Measurements from ENCODE around the gene SIK2. TPM values are rescaled to one million over a fixed set of nuclear protein-coding genes. Genes with fewer than 3 reads are reported as not detected.

Gene SIK2
- total RNA-seq, 1 experiment from 2014 or later: 9.0 TPM

DNA sequence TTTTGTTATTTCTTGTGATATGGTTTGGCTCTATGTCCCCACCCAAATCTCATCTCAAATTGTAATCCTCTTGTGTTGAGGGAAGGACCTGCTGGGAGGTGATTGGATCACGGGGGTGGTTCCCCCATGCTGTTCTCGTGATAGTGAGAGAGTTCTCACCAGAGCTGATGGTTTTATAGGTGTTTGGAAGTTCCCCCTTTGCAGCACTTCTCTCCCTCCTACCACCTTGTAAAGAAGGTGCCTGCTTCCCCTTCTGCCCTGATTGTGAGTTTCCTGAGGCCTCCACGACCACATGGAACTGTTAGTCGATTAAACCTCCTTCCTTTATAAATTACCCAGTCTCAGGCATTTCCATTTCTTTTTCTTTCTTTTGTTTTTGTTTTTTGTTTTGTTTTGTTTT is 24.4 kb upstream of the SIK2 start:
- H3K4me2 ChIP-seq (ENCODE audit: low read length): no peak overlapping the region
- DNase-seq: no peak
- TF ChIP-seq, protein P1, sequence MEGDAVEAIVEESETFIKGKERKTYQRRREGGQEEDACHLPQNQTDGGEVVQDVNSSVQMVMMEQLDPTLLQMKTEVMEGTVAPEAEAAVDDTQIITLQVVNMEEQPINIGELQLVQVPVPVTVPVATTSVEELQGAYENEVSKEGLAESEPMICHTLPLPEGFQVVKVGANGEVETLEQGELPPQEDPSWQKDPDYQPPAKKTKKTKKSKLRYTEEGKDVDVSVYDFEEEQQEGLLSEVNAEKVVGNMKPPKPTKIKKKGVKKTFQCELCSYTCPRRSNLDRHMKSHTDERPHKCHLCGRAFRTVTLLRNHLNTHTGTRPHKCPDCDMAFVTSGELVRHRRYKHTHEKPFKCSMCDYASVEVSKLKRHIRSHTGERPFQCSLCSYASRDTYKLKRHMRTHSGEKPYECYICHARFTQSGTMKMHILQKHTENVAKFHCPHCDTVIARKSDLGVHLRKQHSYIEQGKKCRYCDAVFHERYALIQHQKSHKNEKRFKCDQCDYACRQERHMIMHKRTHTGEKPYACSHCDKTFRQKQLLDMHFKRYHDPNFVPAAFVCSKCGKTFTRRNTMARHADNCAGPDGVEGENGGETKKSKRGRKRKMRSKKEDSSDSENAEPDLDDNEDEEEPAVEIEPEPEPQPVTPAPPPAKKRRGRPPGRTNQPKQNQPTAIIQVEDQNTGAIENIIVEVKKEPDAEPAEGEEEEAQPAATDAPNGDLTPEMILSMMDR (conservative IDR thresholded peaks at IDR 0.05; ENCODE audit: low read depth, low read length): no peak
- TF ChIP-seq EZH2phosphoT487 (IDR thresholded peaks at IDR 0.05; ENCODE audit: borderline replicate concordance, low read length): no peak
- no peak for TF ChIP-seq EZH2 (IDR thresholded peaks at IDR 0.05; ENCODE audit: low read length, unreplicated experiment)
- no peaks in the 10 kb centered on the region for H3K4me1 ChIP-seq (ENCODE audit: insufficient read depth, low read length)
- ChIA-PET POLR2A (ENCODE audit: unreplicated experiment) (no interaction called here), CTCF (no interaction called here)
- H3K9me2 ChIP-seq (replicated peaks; ENCODE audit: low read length): no peaks in the 10 kb centered on the region
- no peak overlapping the region for H3K9ac ChIP-seq (ENCODE audit: low read length)
- H3K27ac ChIP-seq (ENCODE audit: low read length): no peak overlapping the region
- no peaks in the 10 kb centered on the region for H3K27me3 ChIP-seq (ENCODE audit: low read length)
- H4K20me1 ChIP-seq (ENCODE audit: low read length): no peaks in the 10 kb centered on the region
- H3K36me3 ChIP-seq (ENCODE audit: low read depth, low read length): no peaks in the 10 kb centered on the region
- no peaks in the 10 kb centered on the region for H3K9me3 ChIP-seq (ENCODE audit: low read length)
- no peaks in the 10 kb centered on the region for H3F3A ChIP-seq (ENCODE audit: low read length, unreplicated experiment)
- H3K4me3 ChIP-seq (ENCODE audit: low read length): no peak overlapping the region
- BruUV-seq (replicated peaks): no TSS peak
- H2AFZ ChIP-seq (ENCODE audit: low read length): no peak overlapping the region
- no peaks in the 10 kb centered on the region for H3K79me2 ChIP-seq (ENCODE audit: low read length)
- intact Hi-C loops (cut with micrococcal nuclease): loop anchor here (5.0 kb wide), 1 partner anchor 296 kb away; no protein-coding TSS in a partner anchor
- no peak for ATAC-seq

DNA sequence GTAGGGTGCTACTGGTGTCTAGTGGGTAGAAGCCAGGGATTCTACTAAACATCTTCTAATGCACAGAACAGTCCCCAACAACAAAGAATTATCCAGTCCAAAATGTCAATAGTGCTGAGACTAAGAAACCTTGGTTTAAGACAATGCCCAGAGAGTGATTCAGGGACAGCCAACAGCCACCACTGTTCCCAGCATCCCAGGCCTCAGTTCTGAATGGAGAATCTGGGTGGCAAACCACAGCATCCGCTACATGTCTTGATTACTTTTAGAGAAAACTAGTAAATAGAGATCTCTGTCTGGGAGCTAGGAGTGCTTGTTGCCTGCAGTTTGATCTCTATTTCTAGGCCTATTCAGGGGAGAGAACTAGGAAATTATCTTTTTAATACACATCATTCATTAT is 20.9 kb upstream of the SIK2 start:
- TF ChIP-seq, protein P1 (conservative IDR thresholded peaks at IDR 0.05; ENCODE audit: low read depth, low read length): no peak
- TF ChIP-seq EZH2 (IDR thresholded peaks at IDR 0.05; ENCODE audit: low read length, unreplicated experiment) (no peak), EZH2phosphoT487 (IDR thresholded peaks at IDR 0.05; ENCODE audit: borderline replicate concordance, low read length) (no peak)
- Histone ChIP-seq H3K9me3 (ENCODE audit: low read length) (no peaks in the 10 kb centered on the region), H3K9me2 (replicated peaks; ENCODE audit: low read length) (no peaks in the 10 kb centered on the region), H3K79me2 (ENCODE audit: low read length) (no peaks in the 10 kb centered on the region), H3K9ac (ENCODE audit: low read length) (no peak overlapping the region), H3K36me3 (ENCODE audit: low read depth, low read length) (no peaks in the 10 kb centered on the region), H3K4me3 (ENCODE audit: low read length) (no peak overlapping the region), H3K27ac (ENCODE audit: low read length) (no peak overlapping the region), H3K4me1 (ENCODE audit: insufficient read depth, low read length) (peaks cover 5% of the 10 kb centered on the region; the same call in 1 of the 2 replicates), H4K20me1 (ENCODE audit: low read length) (no peaks in the 10 kb centered on the region), H3F3A (ENCODE audit: low read length, unreplicated experiment) (no peaks in the 10 kb centered on the region), H3K27me3 (ENCODE audit: low read length) (no peaks in the 10 kb centered on the region), H3K4me2 (ENCODE audit: low read length) (no peak overlapping the region), H2AFZ (ENCODE audit: low read length) (no peak overlapping the region)
- ChIA-PET CTCF (no interaction called here), POLR2A (ENCODE audit: unreplicated experiment) (no interaction called here)
- DNase-seq (no peak), ATAC-seq (no peak)
- intact Hi-C loops (cut with micrococcal nuclease): no loop called here
- BruUV-seq (replicated peaks): no TSS peak

DNA sequence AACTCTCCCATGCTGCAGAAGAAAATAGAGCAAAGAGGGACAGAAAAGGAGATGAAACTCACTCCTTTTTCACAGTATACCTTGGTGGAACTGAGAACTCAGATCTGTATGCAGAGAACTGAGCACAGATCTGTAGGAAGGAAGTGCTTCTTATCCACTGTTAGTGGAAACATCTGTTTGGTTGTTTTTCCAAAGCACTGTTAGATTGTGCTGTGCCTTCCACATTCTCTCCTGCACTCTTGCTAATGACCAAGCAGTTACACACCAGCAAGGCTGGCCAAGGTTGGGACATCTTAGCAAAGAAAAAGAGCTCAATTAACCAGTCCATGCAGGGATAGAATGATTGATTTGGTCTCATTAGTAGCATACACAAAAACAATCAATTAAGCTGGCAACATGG is 20.1 kb upstream of the SIK2 start:
- no peaks in the 10 kb centered on the region for H3K79me2 ChIP-seq (ENCODE audit: low read length)
- H3K9me2 ChIP-seq (replicated peaks; ENCODE audit: low read length): no peaks in the 10 kb centered on the region
- no peak overlapping the region for H3K4me3 ChIP-seq (ENCODE audit: low read length)
- POLR2A ChIA-PET (ENCODE audit: unreplicated experiment): no interaction called here
- H3K36me3 ChIP-seq (ENCODE audit: low read depth, low read length): no peaks in the 10 kb centered on the region
- BruUV-seq (replicated peaks): no TSS peak
- intact Hi-C loops (cut with micrococcal nuclease): no loop called here
- ATAC-seq: no peak
- H3F3A ChIP-seq (ENCODE audit: low read length, unreplicated experiment): no peaks in the 10 kb centered on the region
- H3K27me3 ChIP-seq (ENCODE audit: low read length): no peaks in the 10 kb centered on the region
- no peak overlapping the region for H3K4me2 ChIP-seq (ENCODE audit: low read length)
- no peaks in the 10 kb centered on the region for H4K20me1 ChIP-seq (ENCODE audit: low read length)
- no peak overlapping the region for H3K27ac ChIP-seq (ENCODE audit: low read length)
- no peak overlapping the region for H2AFZ ChIP-seq (ENCODE audit: low read length)
- no peak for TF ChIP-seq EZH2phosphoT487 (IDR thresholded peaks at IDR 0.05; ENCODE audit: borderline replicate concordance, low read length)
- TF ChIP-seq, protein P1 (conservative IDR thresholded peaks at IDR 0.05; ENCODE audit: low read depth, low read length): no peak
- no peak for TF ChIP-seq EZH2 (IDR thresholded peaks at IDR 0.05; ENCODE audit: low read length, unreplicated experiment)
- no peak for DNase-seq
- H3K4me1 ChIP-seq (ENCODE audit: insufficient read depth, low read length): peaks cover 5% of the 10 kb centered on the region; the same call in 1 of the 2 replicates
- no peaks in the 10 kb centered on the region for H3K9me3 ChIP-seq (ENCODE audit: low read length)
- CTCF ChIA-PET: no interaction called here
- H3K9ac ChIP-seq (ENCODE audit: low read length): no peak overlapping the region

Data from PC-3 (cell line).